ENCODE results near the gene RHPN2. TPM values are rescaled to one million over a fixed set of nuclear protein-coding genes. Genes with fewer than 3 reads are reported as not detected.

Gene RHPN2
- total RNA-seq, 1 donor from 2014 or later: 10.2 TPM

GRCh38 chr19:33093420-33094210 lies 28.9 kb upstream of the RHPN2 start:
- DNase-seq (ENCODE audit: low read depth, low spot score): no peak
- Mint-ChIP-seq H3K27ac (ENCODE audit: unreplicated experiment) (no peak overlapping the region), H3K9me3 (no peaks in the 10 kb centered on the region), H3K4me3 (no peak overlapping the region), H3K27me3 (ENCODE audit: low read depth) (no peaks in the 10 kb centered on the region), H3K4me1 (no peaks in the 10 kb centered on the region), H3K36me3 (ENCODE audit: low read depth) (peaks cover 8% of the 10 kb centered on the region)
- no peak for TF ChIP-seq CTCF (conservative IDR thresholded peaks at IDR 0.05)

GRCh38 chr19:33090179-33090578 lies 25.5 kb upstream of the RHPN2 start:
- no peak for DNase-seq (ENCODE audit: low read depth, low spot score)
- H3K4me3 Mint-ChIP-seq: no peak overlapping the region
- no peaks in the 10 kb centered on the region for H3K4me1 Mint-ChIP-seq
- H3K36me3 Mint-ChIP-seq (ENCODE audit: low read depth): peaks cover 3% of the 10 kb centered on the region
- H3K27ac Mint-ChIP-seq (ENCODE audit: unreplicated experiment): no peak overlapping the region
- H3K27me3 Mint-ChIP-seq (ENCODE audit: low read depth): no peaks in the 10 kb centered on the region
- no peak for TF ChIP-seq CTCF (conservative IDR thresholded peaks at IDR 0.05)
- no peaks in the 10 kb centered on the region for H3K9me3 Mint-ChIP-seq

GRCh38 chr19:33089010-33089409 lies 24.3 kb upstream of the RHPN2 start:
- Mint-ChIP-seq H3K27ac (ENCODE audit: unreplicated experiment) (no peak overlapping the region), H3K36me3 (ENCODE audit: low read depth) (peaks cover 3% of the 10 kb centered on the region), H3K27me3 (ENCODE audit: low read depth) (no peaks in the 10 kb centered on the region), H3K9me3 (no peaks in the 10 kb centered on the region), H3K4me1 (no peaks in the 10 kb centered on the region), H3K4me3 (no peak overlapping the region)
- no peak for TF ChIP-seq CTCF (conservative IDR thresholded peaks at IDR 0.05)
- DNase-seq (ENCODE audit: low read depth, low spot score): no peak

- no peak for DNase-seq (ENCODE audit: low read depth, low spot score)
- Mint-ChIP-seq H3K36me3 (ENCODE audit: low read depth) (peaks cover 3% of the 10 kb centered on the region), H3K4me3 (no peak overlapping the region), H3K4me1 (peaks cover 3% of the 10 kb centered on the region), H3K9me3 (no peaks in the 10 kb centered on the region), H3K27me3 (ENCODE audit: low read depth) (no peaks in the 10 kb centered on the region), H3K27ac (ENCODE audit: unreplicated experiment) (no peak overlapping the region)
- no peak for TF ChIP-seq CTCF (conservative IDR thresholded peaks at IDR 0.05)
These were observed 22.3 kb upstream of the RHPN2 start for GRCh38 chr19:33086955-33087354.

GRCh38 chr19:33085570-33086128 lies 21.0 kb upstream of the RHPN2 start:
- no peaks in the 10 kb centered on the region for H3K27me3 Mint-ChIP-seq (ENCODE audit: low read depth)
- peak overlapping the region; percentile 75 for H3K4me3 Mint-ChIP-seq
- H3K4me1 Mint-ChIP-seq: peaks cover 16% of the 10 kb centered on the region
- peaks cover 3% of the 10 kb centered on the region for H3K36me3 Mint-ChIP-seq (ENCODE audit: low read depth)
- H3K27ac Mint-ChIP-seq (ENCODE audit: unreplicated experiment): no peak overlapping the region
- DNase-seq (ENCODE audit: low read depth, low spot score): no peak
- no peak for TF ChIP-seq CTCF (conservative IDR thresholded peaks at IDR 0.05)
- H3K9me3 Mint-ChIP-seq: no peaks in the 10 kb centered on the region
